Endothelial cell (in vitro differentiated cells): ENCODE results near the gene MPDU1. TPM values are rescaled to one million over a fixed set of nuclear protein-coding genes. Genes with fewer than 3 reads are reported as not detected.

Source experiments
- total RNA-seq: library from RNA; stranded (reverse); fragmentation: NEBNext Ultra II Directional; extraction: Animal tissue kit (Norgen Biotek cat#: 25700); gene quantifications from one replicate; pipeline ENCODE4 v1.2.1, GENCODE V29; 2021; ENCODE audit not compliant: unreplicated experiment

Gene MPDU1
- total RNA-seq, 1 donor from 2014 or later = 51.8 TPM

Other genes with a start within 250 kb of the MPDU1 start
- 5.5 TPM for gene ACAP1, start 247.3 kb upstream of the MPDU1 start, total RNA-seq
- 4.8 TPM for gene KCTD11, start 231.7 kb upstream of the MPDU1 start, total RNA-seq
- not detected for gene TMEM95, start 228.7 kb upstream of the MPDU1 start, total RNA-seq
- gene TNK1, start 202.8 kb upstream of the MPDU1 start, total RNA-seq = 1.7 TPM
- 74.2 TPM for gene PLSCR3, start 189.3 kb upstream of the MPDU1 start, total RNA-seq
- gene TMEM256, start 179.8 kb upstream of the MPDU1 start, total RNA-seq = 94.7 TPM
- 54.8 TPM for gene NLGN2, start 176.0 kb upstream of the MPDU1 start, total RNA-seq
- 0.38 TPM for gene SPEM1, start 163.5 kb upstream of the MPDU1 start, total RNA-seq
- gene SPEM2, start 158.2 kb upstream of the MPDU1 start, total RNA-seq = 0.15 TPM
- not detected for gene SPEM3, start 155.0 kb upstream of the MPDU1 start, total RNA-seq
- 6.1 TPM for gene TMEM102, start 148.4 kb upstream of the MPDU1 start, total RNA-seq
- gene FGF11, start 144.3 kb upstream of the MPDU1 start, total RNA-seq = 19.7 TPM
- gene CHRNB1, start 138.8 kb upstream of the MPDU1 start, total RNA-seq = 11.8 TPM
- 21.5 TPM for gene ZBTB4, start 104.2 kb upstream of the MPDU1 start, total RNA-seq
- not detected for gene SLC35G6, start 102.4 kb upstream of the MPDU1 start, total RNA-seq
- gene POLR2A, start 99.5 kb upstream of the MPDU1 start, total RNA-seq = 198 TPM
- 16.3 TPM for gene TNFSF12, start 34.8 kb upstream of the MPDU1 start, total RNA-seq
- 5.6 TPM for gene TNFSF13, start 25.1 kb upstream of the MPDU1 start, total RNA-seq
- gene SENP3, start 21.9 kb upstream of the MPDU1 start, total RNA-seq = 57.8 TPM
- gene CD68, start 4.2 kb upstream of the MPDU1 start, total RNA-seq = 1.6 TPM
- gene SOX15, start 6.2 kb downstream of the MPDU1 start, total RNA-seq = 1.3 TPM
- 37.9 TPM for gene FXR2, start 31.0 kb downstream of the MPDU1 start, total RNA-seq
- 100 TPM for gene SAT2, start 44.0 kb downstream of the MPDU1 start, total RNA-seq
- 0.95 TPM for gene SHBG, start 46.3 kb downstream of the MPDU1 start, total RNA-seq
- gene ATP1B2, start 67.1 kb downstream of the MPDU1 start, total RNA-seq = 10.4 TPM
- 95.5 TPM for gene TP53, start 103.6 kb downstream of the MPDU1 start, total RNA-seq
- gene WRAP53, start 104.6 kb downstream of the MPDU1 start, total RNA-seq = 21.3 TPM
- gene EFNB3, start 121.3 kb downstream of the MPDU1 start, total RNA-seq = 61.9 TPM
- gene DNAH2, start 133.9 kb downstream of the MPDU1 start, total RNA-seq = 0.72 TPM